ENCODE measurements around the gene RETREG1.
A peak's percentile ranks its signal among the peaks of the same experiment; 100 is the strongest.
"Not testable (repeated sequence)": the region's sequence is repeated elsewhere in the genome, so short reads cannot be mapped to it uniquely, and the experiment has no call there.

RETREG1 gene, protein sequence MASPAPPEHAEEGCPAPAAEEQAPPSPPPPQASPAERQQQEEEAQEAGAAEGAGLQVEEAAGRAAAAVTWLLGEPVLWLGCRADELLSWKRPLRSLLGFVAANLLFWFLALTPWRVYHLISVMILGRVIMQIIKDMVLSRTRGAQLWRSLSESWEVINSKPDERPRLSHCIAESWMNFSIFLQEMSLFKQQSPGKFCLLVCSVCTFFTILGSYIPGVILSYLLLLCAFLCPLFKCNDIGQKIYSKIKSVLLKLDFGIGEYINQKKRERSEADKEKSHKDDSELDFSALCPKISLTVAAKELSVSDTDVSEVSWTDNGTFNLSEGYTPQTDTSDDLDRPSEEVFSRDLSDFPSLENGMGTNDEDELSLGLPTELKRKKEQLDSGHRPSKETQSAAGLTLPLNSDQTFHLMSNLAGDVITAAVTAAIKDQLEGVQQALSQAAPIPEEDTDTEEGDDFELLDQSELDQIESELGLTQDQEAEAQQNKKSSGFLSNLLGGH

DNA sequence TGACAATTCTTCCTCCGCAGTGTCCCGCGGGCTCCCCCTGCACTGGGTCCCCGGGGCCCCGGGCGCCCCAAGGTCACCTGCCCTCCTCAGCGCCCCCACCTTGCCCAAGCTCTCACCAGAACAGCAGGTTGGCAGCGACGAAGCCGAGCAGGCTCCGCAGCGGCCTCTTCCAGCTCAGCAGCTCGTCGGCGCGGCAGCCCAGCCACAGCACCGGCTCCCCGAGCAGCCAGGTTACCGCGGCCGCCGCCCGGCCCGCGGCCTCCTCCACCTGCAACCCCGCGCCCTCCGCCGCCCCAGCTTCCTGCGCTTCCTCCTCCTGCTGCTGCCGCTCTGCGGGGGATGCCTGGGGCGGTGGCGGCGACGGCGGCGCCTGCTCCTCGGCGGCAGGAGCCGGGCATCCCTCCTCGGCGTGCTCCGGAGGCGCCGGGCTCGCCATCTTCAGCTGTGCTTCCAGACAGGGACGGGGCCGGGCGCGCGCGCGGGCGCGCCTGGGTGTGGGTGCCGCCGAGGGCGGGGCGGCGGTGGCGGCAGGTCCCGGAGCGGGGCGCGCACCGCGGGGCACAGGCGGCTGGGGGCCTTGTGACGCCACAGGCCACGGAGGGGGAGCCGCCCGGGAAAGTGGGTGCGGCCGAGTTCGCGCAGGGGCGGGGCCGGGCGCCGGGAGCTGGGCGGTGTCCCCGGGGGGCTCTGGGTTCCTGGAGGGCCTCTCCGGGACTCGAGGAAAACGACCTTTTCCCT lies at the start of gene RETREG1:
RETREG1 (minus strand) TSS at position 462 of the 738 bp plus-strand sequence; CDS start at position 436, 26 bp downstream.
- peak; percentile 64 for DNase-seq (ENCODE audit: low spot score)

DNA sequence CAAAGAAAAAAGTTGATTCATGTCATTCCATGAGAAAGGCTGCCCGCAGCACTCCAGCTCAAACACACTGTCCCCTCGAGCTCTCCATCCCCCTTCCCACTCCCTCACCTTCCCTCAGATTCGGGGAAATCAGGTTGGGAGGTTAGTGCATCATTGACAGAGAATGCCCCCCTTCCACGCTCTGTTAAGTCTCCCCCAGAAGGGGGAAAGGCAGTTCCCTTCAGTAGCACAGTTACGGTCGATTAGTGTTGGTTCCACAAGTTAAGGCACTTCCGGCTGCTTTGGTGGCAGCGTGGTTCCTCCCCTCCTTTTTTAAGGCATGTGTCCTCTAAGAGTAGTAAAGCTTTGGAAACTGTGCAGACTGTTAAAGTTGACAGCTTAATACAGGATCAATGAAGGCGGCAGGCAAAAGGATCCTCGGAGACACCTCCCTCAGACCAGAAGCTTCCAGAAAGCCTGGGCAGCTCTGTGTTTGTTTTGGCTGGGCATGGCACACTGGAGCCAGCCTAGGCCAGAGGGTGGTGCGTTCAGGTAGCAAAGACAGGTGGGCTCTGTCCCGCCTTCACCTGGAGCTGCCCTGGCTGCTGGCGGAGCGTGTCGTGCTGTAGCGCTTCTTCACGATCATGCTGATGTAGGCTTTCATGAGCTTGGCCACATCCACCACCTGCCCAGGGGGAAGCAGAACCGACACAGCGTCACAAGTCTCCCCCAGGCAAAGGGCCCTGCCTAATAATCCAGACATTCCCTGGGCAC lies 49.5 kb upstream of the RETREG1 start:
- no peak for DNase-seq (ENCODE audit: low spot score)

DNA sequence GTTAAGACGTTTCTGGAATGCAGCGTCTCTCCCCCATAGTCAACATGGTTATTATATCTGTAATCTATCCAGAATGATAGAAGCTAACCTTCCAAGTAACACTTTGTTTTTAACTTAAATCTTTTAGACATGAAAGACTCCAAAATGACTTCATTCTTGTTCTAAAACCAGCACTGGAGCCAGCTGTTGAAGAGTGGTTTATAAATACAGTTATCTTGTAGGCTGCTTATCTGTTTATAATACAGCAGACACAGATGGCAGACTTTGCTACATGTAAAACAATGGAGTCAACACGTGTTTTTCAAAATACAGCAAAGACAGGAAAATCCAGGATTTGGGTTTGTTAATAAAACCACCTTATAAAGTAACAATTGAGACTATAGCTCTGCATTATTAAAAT lies 48.8 kb upstream of the RETREG1 start:
- DNase-seq (ENCODE audit: low spot score): no peak

DNA sequence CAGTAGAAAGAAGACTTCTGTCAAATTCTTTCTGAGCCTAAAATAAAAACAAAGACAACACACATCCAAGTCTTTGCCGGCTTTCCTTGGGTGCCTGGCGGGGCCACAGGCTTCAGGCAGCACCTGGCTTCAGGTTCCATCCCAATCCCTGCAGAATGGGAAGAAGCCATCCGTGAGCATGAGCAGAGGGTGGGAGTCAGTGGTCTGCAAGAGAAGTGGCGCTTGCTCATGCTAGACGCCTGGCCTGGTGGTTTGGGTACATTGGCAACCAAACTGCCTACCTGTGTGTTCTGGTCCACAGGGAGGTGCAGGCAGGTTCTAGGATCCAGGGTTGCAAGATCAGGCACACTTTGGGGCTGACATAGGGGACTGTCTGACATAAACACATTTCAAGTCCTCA lies 47.6 kb upstream of the RETREG1 start:
- DNase-seq (ENCODE audit: low spot score): no peak

DNA sequence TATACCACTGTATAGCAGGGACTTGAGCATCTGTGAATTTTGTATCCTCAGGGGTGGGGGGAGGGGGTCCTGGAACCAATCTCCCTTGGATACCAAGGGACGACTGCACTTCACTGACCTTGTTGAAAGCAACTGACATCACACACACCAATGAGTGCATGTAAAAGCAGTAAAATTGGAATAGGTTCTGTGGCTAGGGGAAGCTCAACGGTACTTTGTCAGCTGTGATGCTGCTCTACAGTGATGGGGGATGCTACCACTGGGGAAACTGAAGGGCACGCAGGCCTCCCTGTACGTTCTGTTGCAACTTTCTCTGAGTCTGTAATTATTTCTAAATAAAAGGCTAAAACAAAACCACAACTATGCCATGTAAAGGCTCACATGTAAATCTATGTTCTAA lies 47.0 kb upstream of the RETREG1 start:
- no peak for DNase-seq (ENCODE audit: low spot score)

DNA sequence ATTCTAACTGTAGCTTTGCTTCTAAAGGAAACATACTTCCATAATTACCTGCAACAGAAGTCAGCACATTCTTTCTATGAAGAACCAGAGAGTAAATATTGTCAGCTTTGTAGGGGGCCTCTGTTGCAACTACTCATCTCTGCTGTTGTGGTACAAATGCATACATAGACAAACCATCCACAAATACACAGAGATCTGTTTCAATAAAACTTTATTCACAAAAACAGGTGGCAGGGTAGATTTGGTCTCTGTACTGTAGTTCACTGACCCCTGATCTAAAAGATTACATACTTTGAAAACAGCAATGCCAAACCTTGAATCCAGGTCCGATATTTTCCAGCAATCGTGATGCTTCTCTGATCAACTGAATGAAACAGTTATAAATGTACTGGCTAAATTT lies 44.9 kb upstream of the RETREG1 start:
- no peak for DNase-seq (ENCODE audit: low spot score)

DNA sequence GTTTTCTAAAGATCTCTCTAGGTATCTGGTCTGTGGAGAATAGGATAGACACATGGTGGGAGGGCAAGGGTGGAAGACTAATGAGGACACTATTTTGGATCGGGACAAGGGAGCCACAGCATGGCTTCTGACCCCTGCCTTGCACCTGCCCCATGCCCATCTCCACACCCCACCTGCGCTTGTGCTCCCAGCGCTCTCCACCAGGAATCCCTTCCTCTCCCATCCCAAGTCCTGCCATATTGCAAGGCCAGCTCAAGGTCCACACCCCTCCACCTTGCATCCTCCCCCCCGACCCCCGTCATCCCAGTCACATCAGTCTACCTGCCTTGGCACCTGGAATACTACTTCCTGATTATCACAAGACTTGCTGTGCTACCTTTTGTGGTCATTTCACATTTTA lies 44.2 kb upstream of the RETREG1 start:
- no peak for DNase-seq (ENCODE audit: low spot score)

DNA sequence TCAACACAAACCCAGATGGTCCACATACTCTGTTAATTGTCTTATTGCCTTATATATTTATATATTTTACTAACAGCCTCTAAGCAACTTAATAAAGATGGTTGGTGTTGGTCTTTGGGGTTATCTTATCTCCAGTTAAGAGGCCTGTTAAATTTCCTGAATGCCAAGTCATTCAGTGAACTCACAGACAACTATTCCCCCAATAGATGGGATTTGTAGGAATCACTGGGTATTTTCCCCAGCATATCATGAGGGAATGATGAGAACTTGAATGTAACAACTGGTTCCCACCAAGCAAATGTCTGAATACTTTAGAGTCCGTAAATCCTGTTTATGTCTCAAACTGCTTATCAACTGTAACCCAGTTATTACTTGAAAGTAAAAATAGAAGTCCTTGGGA lies 42.7 kb upstream of the RETREG1 start:
- no peak for DNase-seq (ENCODE audit: low spot score)

DNA sequence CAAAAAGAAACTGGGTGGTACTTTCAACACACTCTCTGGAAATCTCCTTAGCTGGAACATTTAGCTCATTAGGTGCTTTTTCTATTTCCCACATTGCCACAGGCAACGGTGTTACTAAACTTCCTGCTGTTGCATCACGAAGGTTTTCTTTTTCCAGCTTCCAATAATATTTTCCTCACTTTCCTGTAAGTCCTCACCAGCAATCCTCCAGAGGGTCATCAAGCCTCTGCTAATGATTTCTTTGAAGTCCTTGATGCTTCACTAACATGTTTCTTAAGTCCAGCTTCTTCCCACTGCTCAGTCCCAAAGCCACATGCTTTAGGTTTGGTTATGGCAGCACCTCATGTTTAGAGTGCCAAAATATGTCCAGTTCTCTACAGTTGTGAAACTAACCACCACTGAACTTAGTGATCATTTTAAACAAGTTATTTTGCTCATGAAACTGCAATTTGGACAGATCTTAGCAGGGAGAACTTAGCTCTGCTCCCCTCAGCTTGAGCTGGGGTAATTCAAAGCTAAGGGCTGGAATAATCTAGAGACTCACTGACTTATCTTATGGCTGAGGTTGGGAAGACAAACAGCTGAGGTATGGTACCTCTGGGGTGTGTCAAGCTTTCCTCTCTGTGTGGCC lies 39.9 kb upstream of the RETREG1 start:
- no peak for DNase-seq (ENCODE audit: low spot score)

DNA sequence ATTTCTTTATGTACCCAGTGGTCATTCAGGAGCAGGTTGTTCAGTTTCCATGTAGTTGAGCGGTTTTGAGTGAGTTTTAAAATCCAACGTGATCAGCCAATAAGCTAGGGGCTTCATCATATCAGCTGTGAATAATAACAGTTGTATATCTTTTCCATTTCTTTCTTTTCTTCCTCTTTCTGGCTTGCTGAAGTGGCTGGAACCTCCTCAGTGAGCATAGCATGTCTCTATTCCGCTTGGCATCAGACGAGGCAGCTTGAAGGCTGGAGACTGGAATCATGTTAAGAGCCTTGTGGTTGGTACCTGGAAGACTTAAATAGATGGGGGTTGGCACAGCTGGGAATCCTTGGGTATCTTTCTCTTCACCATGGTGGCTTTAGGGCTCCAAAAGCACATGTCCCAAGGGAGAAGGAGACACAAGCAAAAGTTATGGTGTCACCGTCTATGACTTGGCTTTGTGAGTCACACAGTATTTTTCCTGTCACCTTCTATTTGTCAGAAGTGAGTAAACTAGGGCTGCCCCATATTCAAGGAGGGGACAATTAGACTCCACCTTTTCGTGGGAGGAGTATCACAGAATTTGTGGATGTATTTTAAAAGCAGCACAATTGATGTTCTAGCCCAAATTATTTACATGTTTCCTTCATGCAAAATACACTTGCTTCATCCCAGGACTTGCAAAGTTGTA lies 38.0 kb upstream of the RETREG1 start:
- no peak for DNase-seq (ENCODE audit: low spot score)

DNA sequence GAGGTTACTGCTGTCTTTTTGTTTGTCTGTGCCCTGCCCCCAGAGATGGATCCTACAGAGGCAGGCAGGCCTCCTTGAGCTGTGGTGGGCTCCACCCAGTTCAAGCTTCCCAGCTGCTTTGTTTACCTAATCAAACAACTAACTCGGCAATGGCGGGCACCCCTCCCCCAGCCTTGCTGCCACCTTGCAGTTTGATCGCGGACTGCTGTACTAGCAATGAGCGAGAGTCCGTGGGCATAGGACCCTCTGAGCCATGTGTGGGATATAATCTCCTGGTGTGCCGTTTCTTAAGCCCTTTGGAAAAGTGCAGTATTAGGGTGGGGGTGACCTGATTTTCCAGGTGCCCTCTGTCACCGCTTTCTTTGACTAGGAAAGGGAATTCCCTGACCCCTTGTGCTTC lies 31.9 kb upstream of the RETREG1 start:
- not testable (repeated sequence) for DNase-seq (ENCODE audit: low spot score)

DNA sequence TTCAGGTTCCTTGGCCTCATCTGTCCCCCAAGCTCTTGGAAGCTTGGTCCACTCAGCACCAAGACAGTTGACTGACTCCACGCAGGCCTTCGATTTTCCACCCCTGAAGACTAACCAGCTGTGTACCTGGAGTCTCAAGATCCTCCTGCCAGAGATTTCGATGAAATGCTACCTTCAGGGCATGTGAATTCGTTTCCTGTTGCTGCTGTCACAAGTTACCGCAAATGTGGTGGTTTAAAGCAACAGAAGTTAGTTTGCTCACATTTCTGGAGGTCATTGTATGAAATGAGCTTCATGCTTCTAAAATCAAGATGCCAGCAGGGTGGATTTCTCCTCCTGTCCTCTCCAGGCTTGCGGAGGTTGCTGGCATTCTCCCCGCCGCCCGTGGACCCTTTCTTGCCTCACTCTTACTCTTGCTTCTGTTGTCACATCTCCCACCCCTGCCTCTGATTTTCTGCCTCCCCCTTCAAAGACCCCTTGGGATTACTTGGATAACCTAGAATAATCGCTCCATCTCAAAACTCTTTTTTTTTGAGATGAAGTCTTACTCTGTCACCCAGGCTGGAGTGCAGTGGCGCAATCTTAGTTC lies 27.6 kb upstream of the RETREG1 start:
- DNase-seq (ENCODE audit: low spot score): no peak

DNA sequence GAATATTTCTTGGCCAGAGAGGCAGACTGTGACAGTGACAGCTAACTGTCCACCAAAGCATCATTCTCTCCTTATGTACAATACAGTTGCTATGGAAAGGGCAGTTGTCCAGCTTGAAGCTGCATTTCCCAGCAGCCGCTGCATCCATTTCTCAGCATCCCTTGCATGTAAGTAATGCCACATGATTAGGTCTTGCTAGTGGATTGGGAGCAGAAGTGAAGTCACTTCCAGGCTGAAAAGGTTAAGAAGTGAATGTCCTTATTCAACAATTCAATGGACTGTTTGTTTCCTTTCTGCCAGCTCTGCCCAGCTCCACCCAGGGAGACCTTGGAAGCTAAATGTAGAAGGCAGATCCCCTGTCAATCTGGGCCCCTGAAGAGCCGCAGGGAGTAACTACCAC lies 26.1 kb upstream of the RETREG1 start:
- no peak for DNase-seq (ENCODE audit: low spot score)

DNA sequence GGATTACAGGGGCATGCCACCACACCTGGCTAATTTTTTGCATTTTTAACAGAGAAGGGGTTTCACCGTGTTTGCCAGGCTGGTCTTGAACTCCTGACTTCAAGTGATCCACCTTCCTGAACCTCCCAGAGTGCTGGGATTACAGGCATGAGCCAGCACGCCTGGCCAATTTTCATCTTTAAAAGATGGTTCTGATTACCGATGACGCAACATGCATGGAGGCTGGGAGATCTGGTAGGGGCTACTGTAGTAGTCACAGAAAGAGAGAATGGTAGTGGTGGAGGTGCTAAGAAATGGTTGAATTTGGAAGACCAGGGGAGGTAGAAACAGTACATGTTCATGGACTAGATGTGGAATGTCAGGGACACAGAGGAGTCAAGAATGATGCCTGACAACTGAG lies 22.4 kb upstream of the RETREG1 start:
- no peak for DNase-seq (ENCODE audit: low spot score)

DNA sequence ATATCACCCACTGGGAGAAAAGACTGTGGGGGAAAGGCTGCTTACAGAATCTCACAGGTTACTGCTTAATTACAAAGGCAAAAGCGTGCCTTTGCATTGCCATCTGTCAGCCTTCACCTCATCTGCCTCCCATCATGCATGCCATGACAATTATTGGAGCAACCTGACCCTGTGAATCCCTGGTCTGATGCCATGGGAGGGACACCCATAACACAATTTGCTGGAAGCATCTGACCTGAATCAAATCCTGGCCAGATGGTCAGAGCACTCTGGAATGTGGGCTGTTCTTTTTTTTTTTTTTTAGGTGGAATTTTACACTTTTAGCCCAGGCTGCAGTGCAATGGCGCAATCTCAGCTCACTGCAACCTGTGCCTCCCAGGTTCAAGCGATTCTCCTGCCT lies 11.6 kb upstream of the RETREG1 start:
- no peak for DNase-seq (ENCODE audit: low spot score)

DNA sequence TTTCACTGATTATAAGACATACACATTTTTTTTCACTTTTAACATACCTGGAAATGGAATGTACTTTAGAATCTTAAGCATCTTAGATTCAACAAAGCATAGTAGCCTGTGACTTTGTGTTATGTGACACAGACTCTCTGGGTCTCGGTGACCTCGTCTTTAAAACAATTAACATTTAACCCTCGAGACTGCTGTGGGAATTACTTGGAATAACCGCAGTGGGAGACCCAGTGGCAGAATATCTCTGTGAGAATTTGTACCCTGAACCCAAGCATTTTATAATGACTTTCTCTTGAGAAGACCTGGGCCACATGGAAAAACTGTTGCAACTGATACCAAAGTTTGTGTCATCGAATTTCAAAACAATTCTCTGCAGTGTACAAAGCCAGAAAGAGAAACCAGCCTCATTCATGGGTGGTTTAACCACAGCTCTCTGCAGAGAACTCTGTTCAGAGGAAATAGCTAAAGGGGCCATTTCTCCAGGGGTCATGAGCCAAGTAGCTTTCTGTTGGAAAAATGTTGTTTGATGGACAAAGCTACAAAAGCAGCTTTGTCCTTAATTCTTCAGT lies 10.0 kb upstream of the RETREG1 start:
- DNase-seq (ENCODE audit: low spot score): peak; percentile 51

DNA sequence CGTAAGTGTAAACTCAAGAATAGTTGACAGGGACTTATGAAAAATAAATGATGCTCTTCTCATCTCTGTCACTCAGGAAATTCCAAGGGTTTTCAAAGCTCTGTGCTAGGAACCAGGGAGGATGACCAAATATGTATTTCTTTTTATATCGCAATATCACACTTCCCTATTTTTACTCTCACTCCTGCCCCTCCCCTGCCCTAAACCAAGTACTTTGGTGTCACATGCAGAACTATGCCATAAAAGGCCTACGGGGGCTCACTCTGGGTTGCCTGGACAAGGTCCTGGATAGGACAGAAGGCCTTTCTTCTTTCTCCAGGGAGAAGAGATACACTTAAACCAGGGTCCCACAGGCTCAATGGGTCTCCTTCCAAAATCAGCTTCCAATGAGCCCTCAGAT lies 8.3 kb upstream of the RETREG1 start:
- DNase-seq (ENCODE audit: low spot score): no peak

DNA sequence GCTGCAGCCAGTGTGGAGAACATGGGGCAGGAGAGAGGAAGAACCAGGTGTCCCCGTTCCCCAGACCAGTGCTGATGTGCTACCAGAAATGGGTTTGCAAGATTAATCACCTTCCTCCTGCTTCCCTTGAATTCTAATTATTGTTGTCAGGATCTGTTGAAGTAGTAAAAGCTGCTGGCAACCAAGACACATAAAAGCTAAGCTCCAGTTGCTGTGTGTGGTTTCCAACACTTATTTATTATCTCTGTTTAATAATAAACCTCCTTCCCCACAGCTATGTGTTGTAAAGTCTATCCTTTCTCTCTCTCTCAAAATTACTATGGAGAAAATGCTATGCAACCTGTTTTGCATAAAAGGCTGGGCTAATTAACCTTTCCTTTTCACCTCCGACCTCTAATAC lies 2.3 kb upstream of the RETREG1 start:
- no peak for DNase-seq (ENCODE audit: low spot score)

DNA sequence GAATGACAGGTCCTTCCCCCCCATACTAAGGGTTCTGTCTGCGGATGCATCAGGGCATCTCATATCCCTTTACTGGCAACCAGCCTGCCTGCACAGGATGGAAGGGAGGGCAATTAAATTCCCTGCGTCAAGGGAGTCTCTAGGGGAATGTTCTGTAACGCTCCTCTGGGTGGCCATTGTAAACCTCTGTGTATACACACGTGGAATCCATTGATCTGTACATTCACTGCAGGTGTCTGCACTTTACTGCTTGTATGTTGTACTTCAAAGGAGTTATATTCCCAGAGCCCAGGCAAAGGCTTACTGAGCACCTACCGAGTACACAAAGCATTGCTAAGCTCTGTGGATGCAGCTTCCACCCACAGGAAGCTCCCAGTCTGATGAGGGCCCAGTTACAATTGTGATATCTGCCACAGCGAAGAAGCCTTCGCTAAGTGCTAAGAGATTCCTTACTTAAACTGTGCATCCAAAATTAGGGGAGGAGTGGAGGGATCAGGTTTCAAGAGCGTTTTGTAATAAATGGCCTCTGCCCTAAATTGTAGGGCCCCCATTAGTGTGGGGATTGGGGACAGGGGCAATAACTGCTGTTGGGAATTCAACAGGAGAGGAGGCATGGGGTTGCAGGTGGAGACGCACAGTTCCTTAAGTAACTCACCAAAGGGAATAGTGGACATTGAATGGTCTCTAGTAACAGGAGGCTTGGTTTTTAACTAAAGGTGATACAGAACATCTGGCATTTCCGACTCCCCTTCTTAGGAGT lies 1.5 kb upstream of the RETREG1 start:
- DNase-seq (ENCODE audit: low spot score): no peak

All from activated CD4-positive, alpha-beta T cell treated with anti-CD3 and anti-CD28 coated beads, Interleukin-2, Interleukin-4, amounts not matched to agents 100 ng/mL and 50 ng/mL, durations not matched to agents 16 hours and 8 hours (primary cell).